IMR-90 (cell line): ENCODE data around the gene RNF130. TPM values are rescaled to one million over a fixed set of nuclear protein-coding genes. Genes with fewer than 3 reads are reported as not detected.

Source experiments
- ATAC-seq: fragments of 200-7000 bp; cut with Tn5 transposase; 2 replicates; pipeline ENCODE4 v1.9.1; 2020; ENCODE audit warnings: low read depth, mild to moderate bottlenecking, moderate library complexity
- BruUV-seq: library from RNA; stranded (reverse); fragments of 400-500 nt; replicated peaks from 2 replicates; lab custom pipeline; 2021; lab: Mats Ljungman, UMichigan
- CTCF ChIA-PET: fragments of 300-600 bp; formaldehyde crosslinking; extraction: SDS; loops from one replicate; lab custom pipeline; 2021; ENCODE audit warnings: antibody characterized with exemption; lab: Yijun Ruan, JAX
- POLR2A ChIA-PET: fragments of 300-600 bp; sonication (Branson Sonifier 250); formaldehyde crosslinking; loops from one replicate; lab custom pipeline; 2022; ENCODE audit warnings: antibody characterized with exemption; ENCODE audit not compliant: unreplicated experiment; lab: Charles Lee
- DNase-seq: peaks from one replicate; pipeline ENCODE4 v3.0.0; 2013
- H2AFZ ChIP-seq: replicated peaks from 2 replicates; pipeline ENCODE3; 2013; ENCODE audit warnings: low read length, mild to moderate bottlenecking; ENCODE audit not compliant: poor library complexity
- H2AK5ac ChIP-seq: 2 replicates; pipeline ENCODE4 v1.6.1; 2013; ENCODE audit warnings: low read depth, low read length, inconsistent platforms
- H2AK9ac ChIP-seq: replicated peaks from 2 replicates; pipeline ENCODE3; 2013; ENCODE audit warnings: mild to moderate bottlenecking, low read depth, low read length, moderate library complexity; ENCODE audit not compliant: poor library complexity
- H2BK120ac ChIP-seq: 2 replicates; pipeline ENCODE4 v1.6.1; 2013; ENCODE audit warnings: low read depth, low read length, inconsistent platforms
- H2BK15ac ChIP-seq: 3 replicates; pipeline ENCODE4 v1.6.1; 2013; ENCODE audit warnings: low read depth, low read length, inconsistent platforms
- H2BK20ac ChIP-seq: 2 replicates; pipeline ENCODE4 v1.6.1; 2013; ENCODE audit warnings: low read depth, mild to moderate bottlenecking, inconsistent platforms, low read length, moderate library complexity
- H2BK5ac ChIP-seq: 2 replicates; pipeline ENCODE4 v1.6.1; 2013; ENCODE audit warnings: mild to moderate bottlenecking, low read depth, low read length, inconsistent platforms; ENCODE audit not compliant: poor library complexity, severe bottlenecking
- H3K14ac ChIP-seq: replicated peaks from 2 replicates; pipeline ENCODE4 v1.6.1; 2013; ENCODE audit warnings: low read depth, low read length, inconsistent platforms
- H3K18ac ChIP-seq: 2 replicates; pipeline ENCODE4 v1.6.1; 2013; ENCODE audit warnings: low read depth, low read length, control low read depth
- H3K23ac ChIP-seq: 2 replicates; pipeline ENCODE4 v1.6.1; 2013; ENCODE audit warnings: low read depth, low read length, inconsistent platforms
- H3K27ac ChIP-seq: 2 replicates; pipeline ENCODE4 v1.5.1; 2013; ENCODE audit warnings: mild to moderate bottlenecking, control low read depth, low read length; ENCODE audit not compliant: insufficient read depth
- H3K27me3 ChIP-seq: 2 replicates; pipeline ENCODE4 v1.6.1; 2013; ENCODE audit warnings: low read length; ENCODE audit not compliant: control insufficient read depth, insufficient read depth
- H3K36me3 ChIP-seq: 2 replicates; pipeline ENCODE4 v1.6.1; 2013; ENCODE audit warnings: low read length, mixed read lengths; ENCODE audit not compliant: control insufficient read depth, insufficient read depth
- H3K4ac ChIP-seq: 2 replicates; pipeline ENCODE4 v1.6.1; 2013; ENCODE audit warnings: low read depth, low read length, inconsistent platforms
- H3K4me1 ChIP-seq: 2 replicates; pipeline ENCODE4 v1.6.1; 2013; ENCODE audit warnings: low read length, mixed read lengths; ENCODE audit not compliant: control insufficient read depth, insufficient read depth
- H3K4me2 ChIP-seq: 2 replicates; pipeline ENCODE4 v1.6.1; 2013; ENCODE audit warnings: low read depth, mild to moderate bottlenecking, control low read depth, low read length, moderate library complexity
- H3K4me3 ChIP-seq: 2 replicates; pipeline ENCODE4 v1.5.1; 2013; ENCODE audit warnings: low read depth, mild to moderate bottlenecking, control low read depth, low read length, moderate library complexity; ENCODE audit not compliant: insufficient read depth
- H3K56ac ChIP-seq: 2 replicates; pipeline ENCODE4 v1.6.1; 2013; ENCODE audit warnings: low read length, inconsistent platforms; ENCODE audit not compliant: insufficient read depth; ENCODE audit errors: extremely low read depth
- H3K79me1 ChIP-seq, 2 experiments: 2 replicates each; pipeline ENCODE4 v1.6.1; 2013; ENCODE audit warnings: low read length in 2 of 2, inconsistent platforms in 1 of 2, low read depth in 1 of 2
- H3K9ac ChIP-seq: 2 replicates; pipeline ENCODE4 v1.6.1; 2013; ENCODE audit warnings: low read depth, low read length, control low read depth
- H3K9me1 ChIP-seq: 2 replicates; pipeline ENCODE4 v1.6.1; 2013; ENCODE audit warnings: low read length, inconsistent platforms; ENCODE audit not compliant: insufficient read depth
- H3K9me3 ChIP-seq: 2 replicates; pipeline ENCODE4 v1.6.1; 2013; ENCODE audit warnings: low read length; ENCODE audit not compliant: control insufficient read depth, insufficient read depth
- H4K20me1 ChIP-seq: 2 replicates; pipeline ENCODE4 v1.6.1; 2013; ENCODE audit warnings: low read length, inconsistent platforms; ENCODE audit not compliant: insufficient read depth
- H4K5ac ChIP-seq: 2 replicates; pipeline ENCODE4 v1.6.1; 2013; ENCODE audit warnings: mild to moderate bottlenecking, low read depth, low read length, control low read depth
- H4K8ac ChIP-seq, 2 experiments: 2 replicates each; pipeline ENCODE4 v1.6.1; 2013; ENCODE audit warnings: low read depth in 2 of 2, low read length in 2 of 2, control low read depth in 1 of 2, inconsistent platforms in 1 of 2
- H4K91ac ChIP-seq: 2 replicates; pipeline ENCODE4 v1.6.1; 2013; ENCODE audit warnings: low read depth, low read length, inconsistent platforms; ENCODE audit not compliant: insufficient read depth
- BHLHE40 ChIP-seq: fragments of 150-350 bp; IDR thresholded peaks from 2 replicates; pipeline ENCODE4 v1.6.1; 2016; ENCODE audit warnings: mild to moderate bottlenecking, low read depth, low read length
- CEBPB ChIP-seq: IDR thresholded peaks from 2 replicates; pipeline ENCODE4 v1.6.1; 2012; ENCODE audit warnings: low read depth, low read length, improper control_type of control experiment
- CHD1 ChIP-seq: IDR thresholded peaks from 2 replicates; pipeline ENCODE4 v1.6.1; 2012; ENCODE audit warnings: low read depth, low read length, improper control_type of control experiment
- MAZ ChIP-seq: IDR thresholded peaks from 2 replicates; pipeline ENCODE4 v1.6.1; 2012; ENCODE audit warnings: low read depth, mild to moderate bottlenecking, low read length, improper control_type of control experiment, moderate library complexity, borderline replicate concordance
- MXI1 ChIP-seq: IDR thresholded peaks from 2 replicates; pipeline ENCODE4 v1.6.1; 2012; ENCODE audit warnings: low read depth, mild to moderate bottlenecking, low read length, moderate library complexity, borderline replicate concordance
- POLR2A ChIP-seq: IDR thresholded peaks from 2 replicates; pipeline ENCODE4 v1.6.1; 2012; ENCODE audit warnings: mild to moderate bottlenecking, low read depth, low read length
- RAD21 ChIP-seq: IDR thresholded peaks from 2 replicates; pipeline ENCODE4 v1.6.1; 2012; ENCODE audit warnings: low read length, improper control_type of control experiment
- RFX5 ChIP-seq: IDR thresholded peaks from 2 replicates; pipeline ENCODE4 v1.8.0; 2012; ENCODE audit warnings: low read depth, mild to moderate bottlenecking, low read length, moderate library complexity
- USF2 ChIP-seq: fragments of 150-350 bp; IDR thresholded peaks from 2 replicates; pipeline ENCODE4 v1.6.1; 2017; ENCODE audit warnings: mild to moderate bottlenecking, antibody characterized with exemption, low read length, low read depth
- WGBS, 2 experiments: methylation state at CpG; one replicate each; pipeline versions ENCODE4 v1.1.5 to v1.1.7; 2013; ENCODE audit warnings: missing lambda C conversion rate in 2 of 2; ENCODE audit not compliant: insufficient read length in 1 of 2; ENCODE audit errors: extremely low coverage in 2 of 2; 5-methylcytosine and 5-hydroxymethylcytosine counted together
- dilution Hi-C: fragments of 300-500 bp; cut with HindIII; formaldehyde crosslinking; loops from one replicate; pipeline ENCODE4 v1.14.3; 2018; ENCODE audit warnings: low sequenced_read_pairs; ENCODE audit not compliant: unreplicated experiment
- in situ Hi-C: fragments of 300-500 bp; cut with MboI; formaldehyde crosslinking; loops from 3 replicates; pipeline ENCODE4 v1.14.3; 2019; ENCODE audit warnings: low sequenced_read_pairs, inconsistent platforms, mixed read lengths
- intact Hi-C: fragments of 100-400 bp; cut with micrococcal nuclease; formaldehyde crosslinking; loops from 2 replicates; pipeline ENCODE4 v1.10.0; 2022
- polyA plus RNA-seq, 3 experiments: library from polyadenylated mRNA; depleted of rRNA; stranded (reverse); fragments of >200 nt; gene quantifications; 2 replicates each; pipeline ENCODE4 v1.2.3, GENCODE V29; 2012; ENCODE audit warnings: low replicate concordance in 1 of 3
- total RNA-seq: library from RNA; depleted of rRNA; stranded (reverse); fragments of >200 nt; gene quantifications from 2 replicates; pipeline ENCODE4 v1.2.3, GENCODE V29; 2012

The RNF130 gene
- total and polyA plus RNA-seq, 2 of the 4 experiments (the other 2 are of a cell fraction) = 12.9 to 21.7 TPM

DNA sequence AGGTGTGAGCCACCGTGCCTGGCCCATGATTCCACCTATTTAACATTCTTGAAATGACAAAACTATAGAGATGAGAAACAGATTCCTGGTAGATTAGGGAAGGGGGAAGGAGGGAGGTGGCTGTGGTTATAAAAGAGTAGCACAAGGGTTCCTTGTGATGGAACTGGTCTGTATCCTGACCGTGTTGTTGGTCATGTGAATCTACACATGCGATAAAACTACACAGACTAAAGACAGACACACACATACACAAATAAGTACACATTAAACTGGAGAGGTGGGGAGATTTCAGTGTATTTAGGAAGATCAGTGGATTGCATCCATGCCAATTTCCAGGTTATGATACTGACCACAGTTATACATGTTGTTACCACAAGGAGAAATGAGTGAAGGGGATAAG, 60.9 kb downstream of the RNF130 start:
- H3K9ac ChIP-seq = no peak overlapping the region
- no peak overlapping the region for H3K4me2 ChIP-seq
- no peak overlapping the region for H3K56ac ChIP-seq
- H3K9me3 ChIP-seq = no peaks in the 10 kb centered on the region
- intact Hi-C loops (no loop called here), in situ Hi-C loops (no loop called here), dilution Hi-C loops (no loop called here)
- no peak overlapping the region for H2BK5ac ChIP-seq
- no peak overlapping the region for H4K5ac ChIP-seq
- ChIA-PET CTCF (no interaction called here), POLR2A (no interaction called here)
- no peak overlapping the region for H2BK20ac ChIP-seq
- no peaks in the 10 kb centered on the region for H3K27me3 ChIP-seq
- no peak overlapping the region for H4K8ac ChIP-seq
- no peak overlapping the region for H2AFZ ChIP-seq
- WGBS, 2 experiments = no CpG with 5 or more reads among the region's 3 CpGs
- TF ChIP-seq BHLHE40 (no peak), CEBPB (no peak), RFX5 (no peak), MAZ (no peak), RAD21 (no peak), CHD1 (no peak), USF2 (no peak), POLR2A (no peak), MXI1 (no peak)
- no peak overlapping the region for H3K27ac ChIP-seq
- no peak overlapping the region for H4K91ac ChIP-seq
- H3K18ac ChIP-seq = no peak overlapping the region
- H2BK120ac ChIP-seq = no peak overlapping the region
- peaks cover 4% of the 10 kb centered on the region; the same call in 1 of the 2 replicates for H3K36me3 ChIP-seq
- no peaks in the 10 kb centered on the region; the same call in 1 of the 2 replicates for H3K9me1 ChIP-seq
- DNase-seq (no peak), ATAC-seq (no peak)
- H2AK9ac ChIP-seq = no peak overlapping the region
- H3K4me3 ChIP-seq = no peak overlapping the region
- H2AK5ac ChIP-seq = no peak overlapping the region
- no peaks in the 10 kb centered on the region for H3K79me1 ChIP-seq
- H3K4me1 ChIP-seq = peaks cover 2% of the 10 kb centered on the region; the same call in 1 of the 2 replicates
- no peak overlapping the region for H3K23ac ChIP-seq
- no peak overlapping the region for H3K14ac ChIP-seq
- H3K4ac ChIP-seq = no peak overlapping the region
- no peaks in the 10 kb centered on the region for H4K20me1 ChIP-seq
- H2BK15ac ChIP-seq = no peak overlapping the region
- no TSS peak for BruUV-seq
